HepG2 (cell line): ENCODE measurements around the gene NEDD4L. TPM values are rescaled to one million over a fixed set of nuclear protein-coding genes. Genes with fewer than 3 reads are reported as not detected.
A peak's percentile ranks its signal among the peaks of the same experiment; 100 is the strongest.

Experiments
- ATAC-seq: fragments of 200-7000 bp; cut with Tn5 transposase; 3 replicates; pipeline ENCODE4 v1.9.1; 2020; ENCODE audit warnings: mild to moderate bottlenecking, moderate library complexity
- BruUV-seq: library from RNA; stranded (reverse); fragments of 400-500 nt; replicated peaks from 2 replicates; lab custom pipeline; 2021; lab: Mats Ljungman, UMichigan
- CTCF ChIA-PET: fragments of 300-600 bp; formaldehyde crosslinking; extraction: SDS; loops from one replicate; lab custom pipeline; 2021; ENCODE audit warnings: low total read pairs, inconsistent platforms, low intra/inter-chr PET ratio; lab: Yijun Ruan, JAX
- POLR2A ChIA-PET: fragments of 350-600 bp; sonication (Branson Sonifier 250); formaldehyde crosslinking; loops from one replicate; lab custom pipeline; 2020; ENCODE audit warnings: antibody characterized with exemption, inconsistent platforms; lab: Yijun Ruan, JAX
- DNase-seq: peaks from one replicate; pipeline ENCODE4 v3.0.0-alpha.2; 2015; ENCODE audit warnings: low spot score
- FAIRE-seq: peaks from 3 replicates; lab custom pipeline; 2011; peaks lifted over from hg19 to GRCh38; lab: Jason Lieb, UNC
- H2AFZ ChIP-seq: one replicate; pipeline ENCODE4 v1.6.1; 2011; ENCODE audit warnings: low read length, inconsistent platforms
- H3K27ac ChIP-seq: fragments of 300-600 bp; 3 replicates; pipeline ENCODE4 v1.8.0; 2011; ENCODE audit warnings: mixed run types, mild to moderate bottlenecking, mixed read lengths, low read length, inconsistent platforms; ENCODE audit not compliant: insufficient read depth; ENCODE audit errors: extremely low read length
- H3K27me3 ChIP-seq, 2 experiments: fragments of 200-600 bp in 1 of 2; 2 replicates in 1 of 2; 3 replicates in 1 of 2; pipeline versions ENCODE4 v1.6.0 to v1.8.0; 2011; ENCODE audit warnings: low read length in 2 of 2, mild to moderate bottlenecking in 2 of 2, moderate library complexity in 2 of 2, inconsistent platforms in 1 of 2; ENCODE audit not compliant: insufficient read depth in 2 of 2, control insufficient read depth in 1 of 2
- H3K36me3 ChIP-seq, 2 experiments: fragments of 200-600 bp in 1 of 2; replicated peaks in 1 of 2; 2 replicates in 1 of 2; 3 replicates in 1 of 2; pipeline versions ENCODE4 v1.5.1 to v1.8.0; 2011; ENCODE audit warnings: low read length in 2 of 2, inconsistent platforms in 1 of 2; ENCODE audit not compliant: insufficient read depth in 2 of 2, control insufficient read depth in 1 of 2
- H3K4me1 ChIP-seq: 2 replicates; pipeline ENCODE4 v1.5.1; 2012; ENCODE audit warnings: low read length, inconsistent platforms; ENCODE audit not compliant: insufficient read depth
- H3K4me2 ChIP-seq: 2 replicates; pipeline ENCODE4 v1.6.0; 2011; ENCODE audit warnings: low read depth, low read length, inconsistent platforms
- H3K4me3 ChIP-seq, 3 experiments: fragments of 200-600 bp in 1 of 3; sonication (generic), shearing (Covaris generic) in 1 of 3; replicated peaks in 1 of 3; 2 replicates each; pipeline ENCODE4 v1.5.1; 2011 to 2016; ENCODE audit warnings: low read length in 3 of 3, inconsistent platforms in 2 of 3, low read depth in 2 of 3, mild to moderate bottlenecking in 2 of 3, control low read depth in 1 of 3, mixed read lengths in 1 of 3; ENCODE audit not compliant: insufficient read depth in 1 of 3
- H3K79me2 ChIP-seq: one replicate; pipeline ENCODE4 v1.6.1; 2011; ENCODE audit warnings: low read length, inconsistent platforms; ENCODE audit not compliant: insufficient read depth
- H3K9ac ChIP-seq: 2 replicates; pipeline ENCODE4 v1.6.0; 2011; ENCODE audit warnings: mild to moderate bottlenecking, low read depth, low read length, inconsistent platforms; ENCODE audit not compliant: insufficient read depth
- H3K9me3 ChIP-seq: 2 replicates; pipeline ENCODE4 v1.5.1; 2012; ENCODE audit warnings: mild to moderate bottlenecking, low read length
- H4K20me1 ChIP-seq: 2 replicates; pipeline ENCODE4 v1.6.0; 2011; ENCODE audit warnings: inconsistent platforms, mild to moderate bottlenecking, low read length, moderate library complexity; ENCODE audit not compliant: insufficient read depth
- ARNT ChIP-seq: fragments of 450-650 bp; IDR thresholded peaks from 2 replicates; pipeline ENCODE4 v1.6.1; 2017
- ETV6 ChIP-seq: sonication (generic); formaldehyde crosslinking; conservative IDR thresholded peaks from 2 replicates; pipeline ENCODE4 v1.4.0; 2020; ENCODE audit warnings: missing genetic modification reagents
- FOSL1 ChIP-seq: sonication (generic); formaldehyde crosslinking; IDR thresholded peaks from 2 replicates; pipeline ENCODE4 v1.9.0; 2021; ENCODE audit warnings: missing genetic modification reagents, borderline replicate concordance
- GLI4 ChIP-seq: sonication (generic); formaldehyde crosslinking; IDR thresholded peaks from 2 replicates; pipeline ENCODE4 v1.5.1; 2020; ENCODE audit warnings: missing genetic modification reagents, mild to moderate bottlenecking, moderate library complexity, borderline replicate concordance
- PHF20 ChIP-seq: sonication (generic); formaldehyde crosslinking; IDR thresholded peaks from 2 replicates; pipeline ENCODE4 v1.5.0; 2020; ENCODE audit warnings: mild to moderate bottlenecking, missing genetic modification reagents
- POLR2G ChIP-seq: fragments of 200-400 bp; formaldehyde crosslinking; IDR thresholded peaks from 2 replicates; pipeline ENCODE4 v1.6.1; 2018; ENCODE audit warnings: mild to moderate bottlenecking, low read depth, low read length, moderate library complexity
- REL ChIP-seq: sonication (generic); formaldehyde crosslinking; conservative IDR thresholded peaks from 2 replicates; pipeline ENCODE4 v1.8.0; 2022; ENCODE audit warnings: mild to moderate bottlenecking, missing genetic modification reagents, moderate library complexity
- SOX5 ChIP-seq: IDR thresholded peaks from 2 replicates; pipeline ENCODE4 v1.6.1; 2016; ENCODE audit warnings: borderline replicate concordance
- TP53 ChIP-seq: sonication (generic); formaldehyde crosslinking; conservative IDR thresholded peaks from 2 replicates; pipeline ENCODE4 v1.4.0; 2020; ENCODE audit warnings: missing genetic modification reagents
- ZFYVE20 ChIP-seq: sonication (generic); formaldehyde crosslinking; IDR thresholded peaks from 2 replicates; pipeline ENCODE4 v1.8.0; 2023; ENCODE audit warnings: low read depth, mild to moderate bottlenecking, moderate library complexity, missing genetic modification reagents, borderline replicate concordance
- ZKSCAN8 ChIP-seq: IDR thresholded peaks from 2 replicates; pipeline ENCODE4 v1.6.1; 2016; ENCODE audit warnings: borderline replicate concordance, missing genetic modification reagents, missing compliant biosample characterization
- ZNF292 ChIP-seq: sonication (generic); formaldehyde crosslinking; IDR thresholded peaks from 2 replicates; pipeline ENCODE4 v1.8.1; 2022; ENCODE audit warnings: mild to moderate bottlenecking, low read depth, missing genetic modification reagents, borderline replicate concordance
- ZSCAN9 ChIP-seq: IDR thresholded peaks from 2 replicates; pipeline ENCODE4 v1.6.1; 2016; ENCODE audit warnings: borderline replicate concordance
- WGBS: methylation state at CpG from one replicate; pipeline ENCODE4 v1.1.6; 2017; ENCODE audit warnings: low lambda C conversion rate; 5-methylcytosine and 5-hydroxymethylcytosine counted together
- in situ Hi-C: cut with HindIII; loops from 2 replicates; pipeline ENCODE4 v1.10.0; 2017; ENCODE audit warnings: low pct_unique_long_range_greater_than_20kb; ENCODE audit not compliant: extremely low pct_ligation_motif_present
- intact Hi-C: fragments of 100-400 bp; cut with micrococcal nuclease; formaldehyde crosslinking; loops from one replicate; pipeline ENCODE4 v1.10.0; 2022; ENCODE audit not compliant: unreplicated experiment
- polyA plus RNA-seq, 8 experiments: library from polyadenylated mRNA; depleted of rRNA in 3 of 8; stranded (reverse) in 7 of 8; unstranded in 1 of 8; fragments of >200 nt; fragmentation: Illumina TruSeq in 4 of 8; extraction: Trizol in 4 of 8; gene quantifications; 2 replicates each; pipeline versions ENCODE4 v1.2.1 to v1.2.3, GENCODE V29; 2011 to 2016; ENCODE audit warnings: low read depth in 4 of 8, missing spikeins in 1 of 8, mixed read lengths in 1 of 8; ENCODE audit not compliant: insufficient read depth in 1 of 8
- total RNA-seq, 5 experiments: library from RNA; depleted of rRNA; stranded (reverse); fragments of >200 nt; fragmentation: Illumina TruSeq; extraction: Trizol; gene quantifications; 2 replicates each; pipeline ENCODE4 v1.2.3, GENCODE V29; 2016; ENCODE audit warnings: low read depth in 1 of 5
- TF ChIP-seq, protein P1 (sequence below): sonication (generic); formaldehyde crosslinking; IDR thresholded peaks from 2 replicates; pipeline ENCODE4 v1.8.0; 2022; ENCODE audit warnings: missing genetic modification reagents, mild to moderate bottlenecking, moderate library complexity, borderline replicate concordance
- TF ChIP-seq, protein P2 (sequence below): sonication (generic); formaldehyde crosslinking; IDR thresholded peaks from 2 replicates; pipeline ENCODE4 v1.4.0; 2020; ENCODE audit warnings: missing genetic modification reagents, mild to moderate bottlenecking, borderline replicate concordance
- TF ChIP-seq, protein P3 (sequence below): sonication (generic); formaldehyde crosslinking; IDR thresholded peaks from 2 replicates; pipeline ENCODE4 v1.8.0; 2022; ENCODE audit warnings: mild to moderate bottlenecking, missing genetic modification reagents, moderate library complexity
- TF ChIP-seq, protein P4 (sequence below): sonication (generic); formaldehyde crosslinking; IDR thresholded peaks from 2 replicates; pipeline ENCODE4 v1.4.0; 2020; ENCODE audit warnings: missing genetic modification reagents, borderline replicate concordance

The NEDD4L gene
- total and polyA plus RNA-seq, 2 of the 13 experiments (the other 11 are each of a cell fraction or from before 2014, with no cell fraction given) = 168 to 390 TPM

- TF ChIP-seq, protein P1, sequence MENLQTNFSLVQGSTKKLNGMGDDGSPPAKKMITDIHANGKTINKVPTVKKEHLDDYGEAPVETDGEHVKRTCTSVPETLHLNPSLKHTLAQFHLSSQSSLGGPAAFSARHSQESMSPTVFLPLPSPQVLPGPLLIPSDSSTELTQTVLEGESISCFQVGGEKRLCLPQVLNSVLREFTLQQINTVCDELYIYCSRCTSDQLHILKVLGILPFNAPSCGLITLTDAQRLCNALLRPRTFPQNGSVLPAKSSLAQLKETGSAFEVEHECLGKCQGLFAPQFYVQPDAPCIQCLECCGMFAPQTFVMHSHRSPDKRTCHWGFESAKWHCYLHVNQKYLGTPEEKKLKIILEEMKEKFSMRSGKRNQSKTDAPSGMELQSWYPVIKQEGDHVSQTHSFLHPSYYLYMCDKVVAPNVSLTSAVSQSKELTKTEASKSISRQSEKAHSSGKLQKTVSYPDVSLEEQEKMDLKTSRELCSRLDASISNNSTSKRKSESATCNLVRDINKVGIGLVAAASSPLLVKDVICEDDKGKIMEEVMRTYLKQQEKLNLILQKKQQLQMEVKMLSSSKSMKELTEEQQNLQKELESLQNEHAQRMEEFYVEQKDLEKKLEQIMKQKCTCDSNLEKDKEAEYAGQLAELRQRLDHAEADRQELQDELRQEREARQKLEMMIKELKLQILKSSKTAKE (CRISPR knock-in tag) = no peak
- no peak for TF ChIP-seq REL (CRISPR knock-in tag)
- no peak for TF ChIP-seq ARNT
These were observed 57.3 kb downstream of the NEDD4L start (continued) for GRCh38 chr18:58101291-58101794.

DNA sequence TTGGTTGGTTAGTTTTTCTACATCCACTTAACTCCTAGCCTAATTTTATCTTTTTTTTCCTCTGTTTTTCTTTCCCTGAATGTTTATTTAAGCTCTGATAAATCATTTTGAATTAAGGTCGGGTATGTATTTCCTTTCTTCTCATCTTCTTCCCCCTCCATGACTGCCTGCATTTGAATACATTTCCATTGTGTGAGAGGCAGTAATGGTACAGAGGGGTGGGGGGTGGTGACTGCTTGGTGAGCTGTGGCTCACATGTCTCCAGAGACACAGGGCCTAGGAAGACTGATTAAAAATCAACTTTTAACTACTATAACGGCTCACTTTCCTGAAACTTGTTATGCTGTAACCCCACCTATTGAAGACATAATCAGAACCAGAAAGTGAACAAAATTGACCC, 58.0 kb downstream of the NEDD4L start:
- no peak overlapping the region for H3K9ac ChIP-seq
- 59% methylated on average over 1 of the region's 2 CpGs for WGBS
- BruUV-seq = no TSS peak
- no peak overlapping the region for H2AFZ ChIP-seq
- H3K36me3 ChIP-seq = no peaks in the 10 kb centered on the region
- in situ Hi-C loops = loop anchor here (25.0 kb wide), 1 partner anchor 215 kb away; no protein-coding TSS in a partner anchor
- no peak overlapping the region for H3K4me3 ChIP-seq
- peak overlapping the region; percentile 38 for H3K27ac ChIP-seq
- DNase-seq (no peak), FAIRE-seq (no peak), ATAC-seq (no peak)
- ChIA-PET CTCF (no interaction called here), POLR2A (no interaction called here)
- H3K4me1 ChIP-seq = peaks cover 49% of the 10 kb centered on the region
- H4K20me1 ChIP-seq = peaks cover 5% of the 10 kb centered on the region; the same call in 1 of the 2 replicates
- no peaks in the 10 kb centered on the region for H3K27me3 ChIP-seq
- 0 out of 2 replicates have a peak overlapping the region, but pooled peaks have one; percentile 1 for H3K4me2 ChIP-seq
- intact Hi-C loops = no loop called here
- peaks cover 39% of the 10 kb centered on the region for H3K79me2 ChIP-seq
- no peaks in the 10 kb centered on the region for H3K9me3 ChIP-seq
- TF ChIP-seq PHF20 (CRISPR knock-in tag) (no peak), SOX5 (no peak), ZFYVE20 (CRISPR knock-in tag) (no peak), ZNF292 (CRISPR knock-in tag) (no peak), ETV6 (no peak), POLR2G (no peak), ZSCAN9 (CRISPR knock-in tag) (no peak), FOSL1 (CRISPR knock-in tag) (no peak), TP53 (CRISPR knock-in tag) (no peak), ZKSCAN8 (CRISPR knock-in tag) (no peak), GLI4 (CRISPR knock-in tag) (no peak)
- TF ChIP-seq, protein P2, sequence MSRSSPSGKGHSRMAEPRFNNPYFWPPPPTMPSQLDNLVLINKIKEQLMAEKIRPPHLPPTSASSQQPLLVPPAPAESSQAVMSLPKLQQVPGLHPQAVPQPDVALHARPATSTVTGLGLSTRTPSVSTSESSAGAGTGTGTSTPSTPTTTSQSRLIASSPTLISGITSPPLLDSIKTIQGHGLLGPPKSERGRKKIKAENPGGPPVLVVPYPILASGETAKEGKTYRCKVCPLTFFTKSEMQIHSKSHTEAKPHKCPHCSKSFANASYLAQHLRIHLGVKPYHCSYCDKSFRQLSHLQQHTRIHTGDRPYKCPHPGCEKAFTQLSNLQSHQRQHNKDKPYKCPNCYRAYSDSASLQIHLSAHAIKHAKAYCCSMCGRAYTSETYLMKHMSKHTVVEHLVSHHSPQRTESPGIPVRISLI = no peak
- TF ChIP-seq, protein P3, sequence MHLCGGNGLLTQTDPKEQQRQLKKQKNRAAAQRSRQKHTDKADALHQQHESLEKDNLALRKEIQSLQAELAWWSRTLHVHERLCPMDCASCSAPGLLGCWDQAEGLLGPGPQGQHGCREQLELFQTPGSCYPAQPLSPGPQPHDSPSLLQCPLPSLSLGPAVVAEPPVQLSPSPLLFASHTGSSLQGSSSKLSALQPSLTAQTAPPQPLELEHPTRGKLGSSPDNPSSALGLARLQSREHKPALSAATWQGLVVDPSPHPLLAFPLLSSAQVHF (CRISPR knock-in tag) = no peak
- TF ChIP-seq, protein P4, sequence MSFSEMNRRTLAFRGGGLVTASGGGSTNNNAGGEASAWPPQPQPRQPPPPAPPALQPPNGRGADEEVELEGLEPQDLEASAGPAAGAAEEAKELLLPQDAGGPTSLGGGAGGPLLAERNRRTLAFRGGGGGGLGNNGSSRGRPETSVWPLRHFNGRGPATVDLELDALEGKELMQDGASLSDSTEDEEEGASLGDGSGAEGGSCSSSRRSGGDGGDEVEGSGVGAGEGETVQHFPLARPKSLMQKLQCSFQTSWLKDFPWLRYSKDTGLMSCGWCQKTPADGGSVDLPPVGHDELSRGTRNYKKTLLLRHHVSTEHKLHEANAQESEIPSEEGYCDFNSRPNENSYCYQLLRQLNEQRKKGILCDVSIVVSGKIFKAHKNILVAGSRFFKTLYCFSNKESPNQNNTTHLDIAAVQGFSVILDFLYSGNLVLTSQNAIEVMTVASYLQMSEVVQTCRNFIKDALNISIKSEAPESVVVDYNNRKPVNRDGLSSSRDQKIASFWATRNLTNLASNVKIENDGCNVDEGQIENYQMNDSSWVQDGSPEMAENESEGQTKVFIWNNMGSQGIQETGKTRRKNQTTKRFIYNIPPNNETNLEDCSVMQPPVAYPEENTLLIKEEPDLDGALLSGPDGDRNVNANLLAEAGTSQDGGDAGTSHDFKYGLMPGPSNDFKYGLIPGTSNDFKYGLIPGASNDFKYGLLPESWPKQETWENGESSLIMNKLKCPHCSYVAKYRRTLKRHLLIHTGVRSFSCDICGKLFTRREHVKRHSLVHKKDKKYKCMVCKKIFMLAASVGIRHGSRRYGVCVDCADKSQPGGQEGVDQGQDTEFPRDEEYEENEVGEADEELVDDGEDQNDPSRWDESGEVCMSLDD = no peak
